Upper lobe of left lung (tissue), 4 donors: ENCODE data around the gene FBXL15.

ENCODE experiments used
- CTCF ChIP-seq, 6 experiments: fragments of 450-650 bp in 4 of 6; fragments of 200-600 bp in 2 of 6; sonication (generic) in 2 of 6; IDR thresholded peaks; one replicate each; pipeline ENCODE4 v1.5.1; 2016 to 2019; ENCODE audit warnings: antibody characterized with exemption in 6 of 6
- POLR2A ChIP-seq, 4 donors: fragments of 450-650 bp; IDR thresholded peaks; one replicate each; pipeline ENCODE4 v1.5.1; 2016 to 2017; ENCODE audit warnings: antibody characterized with exemption in 4 of 4, mild to moderate bottlenecking in 2 of 4
- POLR2AphosphoS5 ChIP-seq, 2 donors: sonication (generic); formaldehyde crosslinking; IDR thresholded peaks; one replicate each; pipeline ENCODE4 v1.5.1; 2017; ENCODE audit warnings: antibody characterized with exemption in 2 of 2

GRCh38 chr10:102375867-102376266, 44.8 kb upstream of the FBXL15 start:
- TF ChIP-seq CTCF (IDR thresholded peaks at IDR 0.05) (no peak), POLR2AphosphoS5 (IDR thresholded peaks at IDR 0.05) (no peak), POLR2A (IDR thresholded peaks at IDR 0.05) (no peak)
